Keratinocyte (primary cell): ENCODE results near the gene FASLG.

Experiments used
- EZH2 ChIP-seq: IDR thresholded peaks from one replicate; pipeline ENCODE4 v1.6.1; 2012; ENCODE audit warnings: inconsistent platforms, mild to moderate bottlenecking, low read length, moderate library complexity
- TF ChIP-seq, protein P1 (sequence below), 3 experiments: IDR thresholded peaks in 1 of 3; conservative IDR thresholded peaks in 1 of 3; optimal IDR thresholded peaks in 1 of 3; 2 replicates in 2 of 3; 3 replicates in 1 of 3; pipeline versions ENCODE3 to v1.5.1; 2011; ENCODE audit warnings: low read length in 3 of 3, mild to moderate bottlenecking in 3 of 3, moderate library complexity in 2 of 3, control low read depth in 1 of 3, inconsistent platforms in 1 of 3; ENCODE audit not compliant: insufficient read depth in 2 of 3; ENCODE audit errors: extremely low read depth in 1 of 3

DNA sequence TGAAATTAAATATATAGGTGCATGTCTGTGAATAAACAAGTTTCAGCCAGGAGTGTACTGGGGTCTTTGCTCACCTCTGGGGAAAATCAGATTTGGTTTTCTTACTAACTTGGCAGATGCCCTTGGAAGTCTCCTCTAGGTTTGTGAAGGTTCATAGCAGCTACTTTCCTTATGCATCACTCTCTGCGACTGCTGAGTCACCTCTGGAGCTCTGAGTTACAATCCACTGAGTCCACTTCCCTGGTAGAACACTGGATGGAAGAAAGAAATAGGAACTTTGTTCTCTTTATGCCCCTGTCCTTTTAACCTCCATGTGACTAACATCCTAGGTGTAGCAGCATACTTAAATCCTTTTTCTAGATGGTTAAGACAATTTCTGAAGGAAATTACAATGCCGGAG is 4.4 kb upstream of the FASLG start:
- TF ChIP-seq, protein P1, sequence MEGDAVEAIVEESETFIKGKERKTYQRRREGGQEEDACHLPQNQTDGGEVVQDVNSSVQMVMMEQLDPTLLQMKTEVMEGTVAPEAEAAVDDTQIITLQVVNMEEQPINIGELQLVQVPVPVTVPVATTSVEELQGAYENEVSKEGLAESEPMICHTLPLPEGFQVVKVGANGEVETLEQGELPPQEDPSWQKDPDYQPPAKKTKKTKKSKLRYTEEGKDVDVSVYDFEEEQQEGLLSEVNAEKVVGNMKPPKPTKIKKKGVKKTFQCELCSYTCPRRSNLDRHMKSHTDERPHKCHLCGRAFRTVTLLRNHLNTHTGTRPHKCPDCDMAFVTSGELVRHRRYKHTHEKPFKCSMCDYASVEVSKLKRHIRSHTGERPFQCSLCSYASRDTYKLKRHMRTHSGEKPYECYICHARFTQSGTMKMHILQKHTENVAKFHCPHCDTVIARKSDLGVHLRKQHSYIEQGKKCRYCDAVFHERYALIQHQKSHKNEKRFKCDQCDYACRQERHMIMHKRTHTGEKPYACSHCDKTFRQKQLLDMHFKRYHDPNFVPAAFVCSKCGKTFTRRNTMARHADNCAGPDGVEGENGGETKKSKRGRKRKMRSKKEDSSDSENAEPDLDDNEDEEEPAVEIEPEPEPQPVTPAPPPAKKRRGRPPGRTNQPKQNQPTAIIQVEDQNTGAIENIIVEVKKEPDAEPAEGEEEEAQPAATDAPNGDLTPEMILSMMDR (optimal IDR thresholded peaks at IDR 0.05 in 1 of 3, IDR thresholded peaks at IDR 0.05 in 1 of 3, conservative IDR thresholded peaks at IDR 0.05 in 1 of 3; ENCODE audit: extremely low read depth in 1 of 3, insufficient read depth in 2 of 3, low read length in 3 of 3) = no peak
- TF ChIP-seq EZH2 = no peak
